Smooth muscle cell (in vitro differentiated cells): ENCODE measurements around the gene SYNGR2. TPM values are rescaled to one million over a fixed set of nuclear protein-coding genes. Genes with fewer than 3 reads are reported as not detected.

Source experiments
- DNase-seq: peaks from one replicate; lab custom pipeline; 2025; ENCODE audit not compliant: unreplicated experiment; lab: John Stamatoyannopoulos, UW
- H2AFZ ChIP-seq: fragments of 200-600 bp; sonication (generic); 2 replicates; pipeline ENCODE4 v1.6.0; 2016; ENCODE audit warnings: antibody characterized with exemption, low read depth, mild to moderate bottlenecking
- H3F3A ChIP-seq: fragments of 200-600 bp; sonication (generic); 2 replicates; pipeline ENCODE4 v1.6.0; 2017; ENCODE audit warnings: antibody characterized with exemption, low read depth
- H3K27ac ChIP-seq: fragments of 200-600 bp; sonication (generic); 2 replicates; pipeline ENCODE4 v1.5.1; 2016; ENCODE audit warnings: low read depth, mild to moderate bottlenecking
- H3K27me3 ChIP-seq: fragments of 200-600 bp; sonication (generic); 2 replicates; pipeline ENCODE4 v1.6.1; 2016; ENCODE audit warnings: low read depth, mild to moderate bottlenecking
- H3K36me3 ChIP-seq: fragments of 200-600 bp; sonication (generic); 2 replicates; pipeline ENCODE4 v1.5.1; 2016; ENCODE audit warnings: low read depth
- H3K4me1 ChIP-seq: fragments of 200-600 bp; sonication (generic); 2 replicates; pipeline ENCODE4 v1.5.1; 2016; ENCODE audit warnings: low read depth
- H3K4me2 ChIP-seq: fragments of 200-600 bp; sonication (generic); 2 replicates; pipeline ENCODE4 v1.6.0; 2016; ENCODE audit warnings: mild to moderate bottlenecking
- H3K4me3 ChIP-seq: fragments of 200-600 bp; sonication (generic); 2 replicates; pipeline ENCODE4 v1.5.1; 2016; ENCODE audit warnings: mild to moderate bottlenecking
- H3K79me2 ChIP-seq: fragments of 200-600 bp; sonication (generic); 2 replicates; pipeline ENCODE4 v1.6.0; 2016; ENCODE audit warnings: low read depth, mild to moderate bottlenecking
- H3K9ac ChIP-seq: fragments of 200-600 bp; sonication (generic); 2 replicates; pipeline ENCODE4 v1.6.0; 2016; ENCODE audit warnings: low read depth
- H3K9me3 ChIP-seq: fragments of 200-600 bp; sonication (generic); replicated peaks from 2 replicates; pipeline ENCODE4 v1.5.1; 2016; ENCODE audit warnings: low read depth
- H4K20me1 ChIP-seq: fragments of 200-600 bp; sonication (generic); 2 replicates; pipeline ENCODE4 v1.6.0; 2016; ENCODE audit warnings: low read depth
- CTCF ChIP-seq: fragments of 200-600 bp; sonication (generic); IDR thresholded peaks from 2 replicates; pipeline ENCODE4 v1.5.1; 2017; ENCODE audit warnings: borderline replicate concordance, mild to moderate bottlenecking, antibody characterized with exemption; ENCODE audit not compliant: insufficient read depth, poor library complexity, severe bottlenecking
- WGBS: methylation state at CpG from one replicate; pipeline ENCODE4 v1.1.7; 2016; ENCODE audit warnings: low lambda C conversion rate; 5-methylcytosine and 5-hydroxymethylcytosine counted together
- polyA plus RNA-seq: library from polyadenylated mRNA; unstranded; fragments of >200 nt; fragmentation: Nextera tagmentation; extraction: Ambion mirVana; gene quantifications from 2 replicates; pipeline ENCODE4 v1.2.1, GENCODE V29; 2016
- total RNA-seq: library from RNA; depleted of rRNA; stranded (reverse); fragments of >200 nt; gene quantifications from 2 replicates; pipeline ENCODE4 v1.2.3, GENCODE V29; 2014

SYNGR2 gene
- total and polyA plus RNA-seq, 2 experiments from 2014 or later = 46.1 to 64.7 TPM

- Histone ChIP-seq H4K20me1 (no peaks in the 10 kb centered on the region), H3K27me3 (no peaks in the 10 kb centered on the region), H3K4me2 (no peak overlapping the region), H3K9me3 (no peaks in the 10 kb centered on the region), H3F3A (no peaks in the 10 kb centered on the region), H3K79me2 (no peaks in the 10 kb centered on the region), H3K4me3 (no peak overlapping the region), H3K27ac (no peak overlapping the region), H3K9ac (no peak overlapping the region), H3K36me3 (no peaks in the 10 kb centered on the region), H3K4me1 (no peaks in the 10 kb centered on the region), H2AFZ (no peak overlapping the region)
- WGBS = 97% methylated on average over 21 of the region's 21 CpGs
- no peak for TF ChIP-seq CTCF
- DNase-seq = no peak
These were observed 24.9 kb upstream of the SYNGR2 start for GRCh38 chr17:78143214-78144146.

- no peaks in the 10 kb centered on the region for H3K4me1 ChIP-seq
- 86% methylated on average over 11 of the region's 11 CpGs for WGBS
- H3K27ac ChIP-seq = no peak overlapping the region
- H2AFZ ChIP-seq = peak overlapping the region; percentile 12
- no peaks in the 10 kb centered on the region for H3K79me2 ChIP-seq
- no peaks in the 10 kb centered on the region for H3K36me3 ChIP-seq
- no peaks in the 10 kb centered on the region for H3K9me3 ChIP-seq
- no peak overlapping the region for H3K9ac ChIP-seq
- H4K20me1 ChIP-seq = no peaks in the 10 kb centered on the region
- DNase-seq = peak; percentile 12
- H3K4me2 ChIP-seq = no peak overlapping the region
- no peaks in the 10 kb centered on the region for H3K27me3 ChIP-seq
- no peaks in the 10 kb centered on the region for H3F3A ChIP-seq
- TF ChIP-seq CTCF = no peak
- no peak overlapping the region for H3K4me3 ChIP-seq
These were observed 24.1 kb upstream of the SYNGR2 start for GRCh38 chr17:78144147-78144719.

GRCh38 chr17:78144736-78145641, 23.4 kb upstream of the SYNGR2 start:
- Histone ChIP-seq H2AFZ (no peak overlapping the region), H4K20me1 (no peaks in the 10 kb centered on the region), H3K27me3 (no peaks in the 10 kb centered on the region), H3K4me2 (no peak overlapping the region), H3K9me3 (no peaks in the 10 kb centered on the region), H3K9ac (no peak overlapping the region), H3K4me3 (no peak overlapping the region), H3K79me2 (no peaks in the 10 kb centered on the region), H3K4me1 (no peaks in the 10 kb centered on the region), H3K27ac (no peak overlapping the region), H3K36me3 (no peaks in the 10 kb centered on the region), H3F3A (no peaks in the 10 kb centered on the region)
- no peak for DNase-seq
- WGBS = 89% methylated on average over 15 of the region's 18 CpGs
- TF ChIP-seq CTCF = no peak
